ENCODE measurements around the gene JAK1. TPM values are rescaled to one million over a fixed set of nuclear protein-coding genes. Genes with fewer than 3 reads are reported as not detected.

Gene JAK1
- total RNA-seq, 1 donor from 2014 or later = 116 TPM

GRCh38 chr1:64892576-64893573, 73.5 kb downstream of the JAK1 start:
- DNase-seq (ENCODE audit: low spot score) = no peak

- no peak for DNase-seq (ENCODE audit: low spot score)
Measured at GRCh38 chr1:64891448-64891825, 74.9 kb downstream of the JAK1 start.

GRCh38 chr1:64890699-64891447, 75.5 kb downstream of the JAK1 start:
- no peak for DNase-seq (ENCODE audit: low spot score)

GRCh38 chr1:64887689-64888217, 78.6 kb downstream of the JAK1 start:
- DNase-seq (ENCODE audit: low spot score) = no peak

- DNase-seq (ENCODE audit: low spot score) = no peak
Measured at GRCh38 chr1:64886877-64887276, 79.5 kb downstream of the JAK1 start.

- DNase-seq (ENCODE audit: low spot score) = no peak
Measured at GRCh38 chr1:64885648-64886047, 80.7 kb downstream of the JAK1 start.

- DNase-seq (ENCODE audit: low spot score) = no peak
Measured at GRCh38 chr1:64884261-64885040, 81.9 kb downstream of the JAK1 start.

GRCh38 chr1:64882574-64883255, 83.6 kb downstream of the JAK1 start:
- no peak for DNase-seq (ENCODE audit: low spot score)

GRCh38 chr1:64881281-64881680, 85.1 kb downstream of the JAK1 start:
- no peak for DNase-seq (ENCODE audit: low spot score)

- no peak for DNase-seq (ENCODE audit: low spot score)
Measured at GRCh38 chr1:64880449-64880848, 85.9 kb downstream of the JAK1 start.

- no peak for DNase-seq (ENCODE audit: low spot score)
Measured at GRCh38 chr1:64878931-64879611, 87.3 kb downstream of the JAK1 start.

- no peak for DNase-seq (ENCODE audit: low spot score)
Measured at GRCh38 chr1:64878090-64878489, 88.3 kb downstream of the JAK1 start.

- no peak for DNase-seq (ENCODE audit: low spot score)
Measured at GRCh38 chr1:64877598-64877997, 88.8 kb downstream of the JAK1 start.

GRCh38 chr1:64877151-64877550, 89.2 kb downstream of the JAK1 start:
- DNase-seq (ENCODE audit: low spot score) = no peak

- no peak for DNase-seq (ENCODE audit: low spot score)
Measured at GRCh38 chr1:64875606-64876005, 90.7 kb downstream of the JAK1 start.

GRCh38 chr1:64875101-64875500, 91.2 kb downstream of the JAK1 start:
- no peak for DNase-seq (ENCODE audit: low spot score)

- DNase-seq (ENCODE audit: low spot score) = no peak
Measured at GRCh38 chr1:64874666-64875065, 91.7 kb downstream of the JAK1 start.

- no peak for DNase-seq (ENCODE audit: low spot score)
Measured at GRCh38 chr1:64873576-64873975, 92.8 kb downstream of the JAK1 start.

- no peak for DNase-seq (ENCODE audit: low spot score)
Measured at GRCh38 chr1:64872067-64872466, 94.3 kb downstream of the JAK1 start.

GRCh38 chr1:64871256-64871655, 95.1 kb downstream of the JAK1 start:
- no peak for DNase-seq (ENCODE audit: low spot score)

- DNase-seq (ENCODE audit: low spot score) = no peak
Measured at GRCh38 chr1:64867266-64867665, 99.1 kb downstream of the JAK1 start.
